Spleen (tissue), 11 donors: Measurements from ENCODE around the gene ADAM8. TPM values are rescaled to one million over a fixed set of nuclear protein-coding genes. Genes with fewer than 3 reads are reported as not detected.

Experiments used
- DNase-seq: peaks from one replicate; pipeline ENCODE4 v3.0.0-alpha.2; 2020
- H3K27ac ChIP-seq, 8 donors: fragments of 200-600 bp; sonication (generic) in 7 of 8; 1 replicate in 4 of 8; 2 replicates in 4 of 8; pipeline versions ENCODE4 v1.5.0 to v1.8.0; 2016 to 2021; ENCODE audit warnings: inconsistent platforms in 4 of 8, mild to moderate bottlenecking in 4 of 8, moderate library complexity in 1 of 8
- H3K27me3 ChIP-seq, 7 donors: fragments of 200-600 bp; sonication (generic) in 6 of 7; replicated peaks in 1 of 7; 1 replicate in 4 of 7; 2 replicates in 3 of 7; pipeline versions ENCODE4 v1.5.0 to v1.8.0; 2016 to 2021; ENCODE audit warnings: inconsistent platforms in 3 of 7, mild to moderate bottlenecking in 1 of 7
- H3K36me3 ChIP-seq, 6 donors: fragments of 200-600 bp; sonication (generic) in 5 of 6; 1 replicate in 4 of 6; 2 replicates in 2 of 6; pipeline versions ENCODE4 v1.5.0 to v1.8.0; 2016 to 2021; ENCODE audit warnings: inconsistent platforms in 2 of 6
- H3K4me1 ChIP-seq, 6 donors: fragments of 200-600 bp; sonication (generic) in 5 of 6; 1 replicate in 3 of 6; 2 replicates in 3 of 6; pipeline versions ENCODE4 v1.5.0 to v1.8.0; 2016 to 2021; ENCODE audit warnings: inconsistent platforms in 3 of 6
- H3K4me3 ChIP-seq, 8 donors: fragments of 200-600 bp; sonication (generic) in 7 of 8; 1 replicate in 4 of 8; 2 replicates in 4 of 8; pipeline versions ENCODE4 v1.5.0 to v1.8.0; 2016 to 2021; ENCODE audit warnings: inconsistent platforms in 4 of 8, mild to moderate bottlenecking in 4 of 8, moderate library complexity in 2 of 8
- H3K9me3 ChIP-seq, 8 donors: fragments of 200-600 bp; sonication (generic) in 7 of 8; 1 replicate in 4 of 8; 2 replicates in 4 of 8; pipeline versions ENCODE4 v1.5.0 to v1.8.0; 2016 to 2021; ENCODE audit warnings: inconsistent platforms in 4 of 8
- CTCF ChIP-seq, 11 experiments: fragments of 200-600 bp in 7 of 11; fragments of 450-650 bp in 4 of 11; sonication (generic) in 4 of 11; IDR thresholded peaks in 8 of 11; conservative IDR thresholded peaks in 3 of 11; 1 replicate in 7 of 11; 2 replicates in 4 of 11; pipeline versions ENCODE4 v1.4.0 to v1.8.0; 2016 to 2021; ENCODE audit warnings: antibody characterized with exemption in 11 of 11, inconsistent platforms in 4 of 11, mild to moderate bottlenecking in 1 of 11
- POLR2A ChIP-seq, 3 donors: fragments of 450-650 bp; IDR thresholded peaks; one replicate each; pipeline ENCODE4 v1.5.1; 2017; ENCODE audit warnings: antibody characterized with exemption in 3 of 3, mild to moderate bottlenecking in 1 of 3
- POLR2AphosphoS5 ChIP-seq, 3 donors: sonication (generic); formaldehyde crosslinking; IDR thresholded peaks; one replicate each; pipeline ENCODE4 v1.5.1; 2017; ENCODE audit warnings: antibody characterized with exemption in 3 of 3
- WGBS, 5 donors: extraction: QIAGEN DNeasy Blood & Tissue Kit in 3 of 5; methylation state at CpG; one replicate each; pipeline versions ENCODE4 v1.1.5 to v1.1.7; 2013 to 2018; 5-methylcytosine and 5-hydroxymethylcytosine counted together
- intact Hi-C: fragments of 100-400 bp; cut with DNase I; formaldehyde crosslinking; loops from one replicate; pipeline ENCODE4 v1.15.0; 2023; ENCODE audit warnings: low total_unique reads
- polyA plus RNA-seq, 3 donors: library from polyadenylated mRNA; stranded (reverse); fragments of 200-250 nt; gene quantifications; one replicate each; pipeline ENCODE4 v1.2.1, GENCODE V29; 2013
- total RNA-seq, 7 donors: library from RNA; depleted of rRNA in 3 of 7; stranded (reverse); fragments of >200 nt in 3 of 7; fragmentation: NEBNext Ultra II Directional in 4 of 7; extraction: Animal tissue kit (Norgen Biotek cat#: 25700) in 4 of 7; gene quantifications; one replicate each; pipeline versions ENCODE4 v1.1.0 to v1.2.1, GENCODE V29; 2016 to 2021
- donor health status: healthy with polysubstance abuse.
- donor health status: DM: no; HTN: no; CAD: no; lungs with moderate emphysema.
- donor health status: DM: no; HTN: no; CAD: no.
- donor health status: Bipolar disorder and iron deficiency.
- donor health status: healthy.
- donor health status: DM: no; HTN: no; CAD: no.
- donor health status: DM: yes; HTN: yes; CAD: no.

ADAM8 gene
- total and polyA plus RNA-seq, 10 donors = 10.1 to 177 (median 67.8) TPM

GRCh38 chr10:133282846-133283390 lies 6.2 kb upstream of the ADAM8 start:
- TF ChIP-seq POLR2A (IDR thresholded peaks at IDR 0.05) (no peak), POLR2AphosphoS5 (IDR thresholded peaks at IDR 0.05) (peak in 1 of 3 donors; percentile 39), CTCF (IDR thresholded peaks at IDR 0.05 in 8 of 11, conservative IDR thresholded peaks at IDR 0.05 in 3 of 11) (no peak)
- Histone ChIP-seq H3K27ac (no peak overlapping the region), H3K4me3 (no peak overlapping the region), H3K36me3 (peaks cover 2 to 94% (median 74%) of the 10 kb centered on the region in 6 donors), H3K27me3 (no peaks in the 10 kb centered on the region), H3K4me1 (peaks cover 10 to 31% (median 24%) of the 10 kb centered on the region in 6 donors), H3K9me3 (no peaks in the 10 kb centered on the region)
- DNase-seq = no peak
- WGBS, 5 donors = 85 to 94% (median 93%) methylated on average over 22 to 24 of the region's 24 CpGs
- intact Hi-C loops = no loop called here

- Histone ChIP-seq H3K9me3 (no peaks in the 10 kb centered on the region), H3K4me3 (no peak overlapping the region), H3K27me3 (peaks cover 0 to 8% (median 0%) of the 10 kb centered on the region in 7 donors), H3K4me1 (peaks cover 13 to 42% (median 35%) of the 10 kb centered on the region in 6 donors), H3K27ac (no peak overlapping the region), H3K36me3 (peaks cover 2 to 83% (median 65%) of the 10 kb centered on the region in 6 donors)
- intact Hi-C loops = no loop called here
- peak; percentile 77 for DNase-seq
- 88 to 95% (median 93%) methylated on average over 25 to 38 of the region's 38 CpGs for WGBS, 5 donors
- TF ChIP-seq POLR2AphosphoS5 (IDR thresholded peaks at IDR 0.05) (no peak), POLR2A (IDR thresholded peaks at IDR 0.05) (no peak), CTCF (IDR thresholded peaks at IDR 0.05 in 8 of 11, conservative IDR thresholded peaks at IDR 0.05 in 3 of 11) (no peak)
These were observed 5.1 kb upstream of the ADAM8 start for GRCh38 chr10:133281628-133282372.

- no peak for TF ChIP-seq CTCF (IDR thresholded peaks at IDR 0.05 in 8 of 11, conservative IDR thresholded peaks at IDR 0.05 in 3 of 11)
- TF ChIP-seq POLR2A (IDR thresholded peaks at IDR 0.05) = no peak
- no peak for TF ChIP-seq POLR2AphosphoS5 (IDR thresholded peaks at IDR 0.05)
- 90 to 97% (median 95%) methylated on average over 11 to 15 of the region's 15 CpGs for WGBS, 5 donors
- Histone ChIP-seq H3K27ac (no peak overlapping the region), H3K4me1 (peaks cover 13 to 49% (median 42%) of the 10 kb centered on the region in 6 donors), H3K9me3 (no peaks in the 10 kb centered on the region), H3K27me3 (peaks cover 0 to 15% (median 5%) of the 10 kb centered on the region in 7 donors), H3K4me3 (no peak overlapping the region), H3K36me3 (peaks cover 2 to 76% (median 58%) of the 10 kb centered on the region in 6 donors)
- peak; percentile 78 for DNase-seq
- intact Hi-C loops = no loop called here
These were observed 4.4 kb upstream of the ADAM8 start for GRCh38 chr10:133281084-133281483.
